ENCODE results near the gene RTBDN.

The RTBDN gene

DNA sequence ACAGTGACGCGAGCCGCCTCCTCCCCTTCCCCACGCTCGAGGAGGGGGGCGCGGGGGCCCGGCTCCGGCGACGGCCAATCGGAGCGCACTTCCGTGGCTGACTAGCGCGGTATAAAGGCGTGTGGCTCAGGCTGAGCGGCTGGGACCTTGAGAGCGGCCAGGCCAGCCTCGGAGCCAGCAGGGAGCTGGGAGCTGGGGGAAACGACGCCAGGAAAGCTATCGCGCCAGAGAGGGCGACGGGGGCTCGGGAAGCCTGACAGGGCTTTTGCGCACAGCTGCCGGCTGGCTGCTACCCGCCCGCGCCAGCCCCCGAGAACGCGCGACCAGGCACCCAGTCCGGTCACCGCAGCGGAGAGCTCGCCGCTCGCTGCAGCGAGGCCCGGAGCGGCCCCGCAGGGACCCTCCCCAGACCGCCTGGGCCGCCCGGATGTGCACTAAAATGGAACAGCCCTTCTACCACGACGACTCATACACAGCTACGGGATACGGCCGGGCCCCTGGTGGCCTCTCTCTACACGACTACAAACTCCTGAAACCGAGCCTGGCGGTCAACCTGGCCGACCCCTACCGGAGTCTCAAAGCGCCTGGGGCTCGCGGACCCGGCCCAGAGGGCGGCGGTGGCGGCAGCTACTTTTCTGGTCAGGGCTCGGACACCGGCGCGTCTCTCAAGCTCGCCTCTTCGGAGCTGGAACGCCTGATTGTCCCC, 42.9 kb downstream of the RTBDN start, which contains the start of gene JUNB:
JUNB (plus strand) TSS at position 142 of the 706 bp plus-strand sequence; CDS start at position 428, 286 bp downstream.
- peak; percentile 96 for DNase-seq

DNA sequence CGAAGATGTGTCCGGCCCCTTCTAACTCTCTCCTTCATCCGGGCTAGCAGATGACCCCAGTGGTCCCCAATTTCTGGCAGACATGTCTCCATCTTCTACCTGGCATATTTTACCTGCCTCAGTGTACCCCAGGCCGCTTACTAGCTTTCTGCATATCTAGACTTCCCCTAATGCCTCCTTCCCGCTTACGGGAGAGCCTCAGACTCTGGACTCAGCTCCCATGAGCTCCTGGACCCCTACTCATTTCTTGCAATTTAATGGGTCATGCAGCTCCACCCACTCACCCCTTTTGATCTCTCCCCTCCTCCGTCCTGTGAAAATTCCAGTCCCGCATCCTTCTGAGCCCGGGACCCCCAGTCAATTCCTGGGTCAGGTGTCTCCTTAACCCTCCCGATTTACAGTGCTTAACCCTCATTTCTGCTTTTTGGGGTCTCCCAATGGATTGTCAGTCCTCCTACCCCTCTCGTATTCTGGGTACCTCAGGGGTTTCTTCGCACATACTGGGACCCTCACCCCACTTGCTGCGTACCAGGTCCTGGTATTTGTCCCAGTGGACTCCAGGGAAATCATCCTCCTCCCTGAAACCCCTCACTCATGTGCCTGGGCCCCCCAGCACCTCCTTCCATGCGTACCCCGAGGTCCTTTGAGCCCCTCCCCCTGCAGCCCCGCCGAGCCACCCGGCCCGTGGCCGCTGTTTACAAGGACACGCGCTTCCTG, 43.6 kb downstream of the RTBDN start:
- DNase-seq: peak; percentile 13

DNA sequence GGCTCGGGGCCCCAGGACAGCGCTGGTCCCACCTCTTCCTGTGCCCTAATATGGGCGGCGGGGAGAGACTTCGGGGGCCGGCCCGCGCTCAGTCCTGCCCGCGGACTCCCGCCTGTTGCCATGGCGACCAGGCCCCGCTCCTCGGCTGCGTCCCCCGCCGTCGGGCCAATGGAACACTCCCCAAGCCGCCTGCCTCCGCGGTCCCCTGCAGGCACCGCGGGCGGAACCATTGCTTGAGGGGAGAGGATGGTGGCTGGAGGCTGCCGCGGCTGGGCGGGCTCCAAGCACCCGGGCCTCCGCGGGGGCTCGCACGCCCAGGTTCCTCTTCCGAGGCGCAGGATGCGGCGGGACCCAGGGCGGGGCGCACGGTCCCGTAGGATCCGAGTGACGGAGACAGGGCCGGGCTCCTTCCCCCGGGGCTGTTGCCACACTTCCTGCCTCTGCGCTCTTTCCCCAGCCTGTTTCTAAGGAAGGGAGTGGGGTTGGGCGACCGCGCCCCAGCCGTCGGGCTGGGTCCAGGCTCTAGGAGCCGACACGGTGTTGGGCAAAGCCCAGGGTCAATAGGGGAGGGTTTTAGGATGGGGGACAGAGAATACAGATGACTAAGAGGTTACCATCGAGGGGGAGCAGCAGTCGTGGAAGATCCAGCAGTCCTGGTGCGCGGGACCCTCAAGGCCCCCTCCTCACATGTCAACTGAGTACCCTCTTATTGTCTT, 44.3 kb downstream of the RTBDN start:
- peak; percentile 98 for DNase-seq

DNA sequence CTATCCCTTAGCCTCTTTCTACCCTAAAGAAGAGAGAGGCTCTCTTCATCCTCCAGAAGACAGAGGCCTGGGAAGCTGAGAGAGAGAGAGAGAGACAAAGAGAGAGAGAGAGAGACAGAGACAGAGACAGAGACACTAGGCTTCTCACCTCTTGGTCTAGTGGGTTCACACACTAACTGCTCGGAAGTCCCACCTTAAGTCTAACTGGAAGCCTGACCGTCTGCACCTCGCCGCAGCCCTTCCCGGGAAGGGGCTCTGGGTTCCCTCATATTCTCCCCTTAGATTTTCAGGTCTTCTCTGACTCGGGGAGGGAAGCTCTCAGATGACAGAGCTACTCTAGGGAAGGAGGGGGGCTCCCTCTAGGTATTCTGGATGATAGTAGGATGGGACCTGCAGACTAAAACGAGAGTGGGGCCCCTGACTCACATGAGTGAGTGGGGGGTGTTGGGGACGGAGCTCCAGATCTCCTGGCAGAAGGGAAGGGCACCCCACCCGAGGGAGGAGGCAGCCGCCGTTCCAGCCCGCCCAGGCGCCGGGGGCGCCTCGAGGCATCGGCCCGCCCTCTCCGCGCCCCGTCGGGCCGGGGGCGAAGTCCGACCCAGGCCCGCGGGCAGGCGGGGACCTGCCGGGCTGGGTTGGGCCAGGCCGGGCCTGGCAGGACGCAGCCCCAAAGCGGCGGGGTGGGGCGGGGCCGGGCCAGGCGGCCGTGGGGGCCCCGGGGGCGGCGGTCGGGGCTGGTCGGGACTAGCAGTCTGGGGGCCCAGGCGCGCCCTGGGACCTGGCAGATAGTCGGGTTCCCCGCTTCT, 45.1 kb downstream of the RTBDN start:
- peak; percentile 57 for DNase-seq

DNA sequence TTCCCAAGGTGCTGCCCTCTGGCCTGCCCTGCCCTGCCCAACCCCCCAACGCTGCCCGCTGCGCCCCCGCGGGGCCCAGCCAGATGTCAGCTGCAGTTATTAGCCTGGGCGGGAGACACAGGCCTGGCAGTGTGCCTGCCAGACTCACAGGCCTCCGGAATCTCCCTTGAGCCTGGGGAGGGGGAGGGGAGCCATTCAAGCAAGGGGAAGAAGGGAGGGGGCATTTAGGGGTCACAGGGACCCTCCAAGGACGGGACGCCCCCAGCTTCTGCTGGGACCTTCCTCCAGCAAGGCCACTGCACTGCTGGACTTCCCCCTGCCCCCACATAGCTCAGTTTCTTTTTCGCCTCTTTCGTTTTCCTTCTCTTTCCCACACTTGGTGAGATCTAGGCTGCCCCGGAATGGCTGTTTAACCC, 45.7 kb downstream of the RTBDN start:
- DNase-seq: peak; percentile 93

DNA sequence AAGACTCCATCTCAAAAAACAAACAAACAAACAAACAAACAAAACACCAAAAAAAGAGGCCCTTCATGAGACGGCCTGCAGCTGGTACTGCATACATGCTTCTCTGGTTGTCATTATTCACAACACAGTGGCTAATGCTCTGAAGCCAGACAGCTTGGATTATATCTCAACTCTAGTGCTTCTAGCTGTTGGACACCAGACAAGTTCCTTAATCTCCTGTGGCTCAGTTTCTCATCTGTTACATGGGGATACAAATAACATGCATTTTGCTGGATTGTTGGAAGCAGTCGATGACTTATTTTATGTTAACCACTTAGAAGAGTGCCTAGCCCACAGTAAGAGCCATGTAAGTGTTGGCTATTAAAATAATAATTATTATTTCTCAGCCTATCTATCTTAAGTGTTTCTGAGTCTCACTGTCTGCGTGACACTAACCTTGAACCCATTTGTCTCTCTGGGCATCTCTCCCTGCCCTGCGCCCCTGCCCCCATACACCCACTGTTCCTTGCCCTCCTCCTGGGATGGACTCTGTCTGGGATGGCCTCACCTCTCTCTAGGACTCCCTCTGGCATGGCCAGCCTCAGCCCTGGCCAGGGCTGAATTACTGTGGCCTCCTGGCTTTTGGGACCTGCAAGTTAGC, 46.2 kb downstream of the RTBDN start:
- peak; percentile 65 for DNase-seq

DNA sequence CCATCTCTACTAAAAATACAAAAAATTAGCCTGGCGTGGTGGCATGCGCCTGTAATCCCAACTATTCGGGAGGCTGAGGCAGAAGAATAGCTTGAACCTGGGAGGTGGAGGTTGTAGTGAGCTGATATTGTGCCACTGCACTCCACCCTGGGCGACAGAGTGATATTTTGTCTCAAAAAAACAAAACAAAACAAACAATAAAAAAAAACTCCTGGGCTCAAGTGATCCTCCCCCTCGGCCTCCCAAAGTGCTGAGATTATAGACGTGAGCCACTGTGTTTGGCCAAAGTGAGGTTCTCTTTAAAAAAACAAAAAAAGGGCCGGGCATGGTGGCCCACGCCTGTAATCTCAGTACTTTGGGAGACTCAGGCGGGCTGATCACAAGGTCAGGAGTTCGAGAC, 46.9 kb downstream of the RTBDN start:
- DNase-seq: no peak

DNA sequence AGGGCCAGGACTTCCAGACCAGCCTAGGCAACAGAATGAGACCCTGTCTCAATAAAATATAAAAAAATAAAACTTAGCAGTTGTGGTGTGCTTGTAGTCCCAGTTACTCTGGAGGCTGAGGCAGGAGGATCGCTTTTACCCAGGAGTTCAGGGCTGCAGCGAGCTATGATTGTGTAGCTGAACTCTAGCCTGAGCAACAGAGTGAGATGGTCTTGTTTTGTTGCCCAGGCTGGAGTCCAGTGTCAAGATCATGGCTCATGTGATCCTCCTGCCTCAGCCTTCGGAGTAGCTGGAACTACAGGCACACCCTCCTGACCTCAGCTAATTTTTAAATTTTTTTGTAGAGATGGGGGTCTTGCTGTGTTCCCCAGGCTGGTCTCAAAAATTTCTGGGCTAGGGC, 47.4 kb downstream of the RTBDN start:
- peak; percentile 26 for DNase-seq

DNA sequence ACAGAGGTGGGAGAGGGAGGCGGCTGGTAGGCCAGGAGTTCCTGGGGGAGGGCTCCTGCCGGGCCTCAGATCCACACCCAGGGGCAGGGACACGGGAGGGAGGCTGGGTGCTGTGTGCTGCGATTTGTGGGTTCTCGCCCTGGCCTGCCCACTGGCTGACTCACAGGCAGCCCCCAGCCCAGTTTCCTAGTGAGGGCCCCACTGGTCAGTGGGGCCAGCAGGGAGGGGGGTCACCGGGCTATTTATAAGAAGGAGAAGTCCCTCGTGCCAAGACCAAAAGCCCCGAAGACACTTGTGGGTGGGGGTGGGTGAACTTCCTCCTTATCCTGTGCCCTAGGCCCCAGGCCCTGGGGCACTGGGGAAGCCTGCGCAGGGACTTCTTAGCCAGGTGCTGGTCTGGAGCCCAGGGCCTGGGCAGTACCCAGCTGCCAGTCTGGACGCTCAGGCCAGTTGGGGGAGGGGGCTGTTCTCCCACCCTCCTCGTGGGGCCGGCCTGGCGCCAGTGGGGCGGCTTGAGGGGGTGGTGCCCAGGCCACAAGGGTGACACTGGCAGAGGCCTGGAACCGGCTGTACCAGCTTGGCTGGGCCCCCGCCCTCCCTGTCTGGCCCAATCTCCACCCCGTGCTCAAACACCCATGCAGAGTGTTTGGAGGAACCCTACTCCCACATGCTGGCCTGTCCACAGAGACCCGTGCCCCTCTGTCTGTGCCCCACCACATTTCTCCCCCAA, 48.1 kb downstream of the RTBDN start:
- peak; percentile 62 for DNase-seq

DNA sequence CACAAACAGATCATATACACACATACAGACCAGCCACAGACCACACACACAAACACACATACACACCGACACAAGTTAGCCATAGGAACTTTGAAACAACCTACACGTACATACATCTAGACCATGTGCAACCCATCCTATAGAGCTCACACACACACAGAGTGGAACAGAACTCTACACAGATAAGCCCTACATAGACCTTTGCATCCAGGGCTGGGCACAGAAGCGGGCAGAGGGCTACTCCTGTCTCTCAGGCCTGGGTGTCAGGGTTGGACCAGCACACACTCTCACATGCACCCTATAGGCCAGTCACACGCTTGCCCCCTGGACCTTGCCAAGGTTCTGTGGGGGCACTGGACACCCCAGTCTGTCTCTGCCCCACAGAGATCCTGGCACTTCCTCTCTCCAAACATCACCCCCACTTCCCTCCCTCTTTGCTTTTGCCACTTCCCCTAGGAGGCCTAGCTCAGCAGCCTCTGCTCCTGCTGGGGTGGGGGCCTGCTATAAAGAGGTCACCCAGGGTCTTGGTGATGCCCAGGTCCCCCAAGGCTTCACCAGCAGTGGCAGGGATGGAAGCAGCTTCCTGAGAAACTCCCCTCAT, 48.8 kb downstream of the RTBDN start:
- peak; percentile 69 for DNase-seq

DNA sequence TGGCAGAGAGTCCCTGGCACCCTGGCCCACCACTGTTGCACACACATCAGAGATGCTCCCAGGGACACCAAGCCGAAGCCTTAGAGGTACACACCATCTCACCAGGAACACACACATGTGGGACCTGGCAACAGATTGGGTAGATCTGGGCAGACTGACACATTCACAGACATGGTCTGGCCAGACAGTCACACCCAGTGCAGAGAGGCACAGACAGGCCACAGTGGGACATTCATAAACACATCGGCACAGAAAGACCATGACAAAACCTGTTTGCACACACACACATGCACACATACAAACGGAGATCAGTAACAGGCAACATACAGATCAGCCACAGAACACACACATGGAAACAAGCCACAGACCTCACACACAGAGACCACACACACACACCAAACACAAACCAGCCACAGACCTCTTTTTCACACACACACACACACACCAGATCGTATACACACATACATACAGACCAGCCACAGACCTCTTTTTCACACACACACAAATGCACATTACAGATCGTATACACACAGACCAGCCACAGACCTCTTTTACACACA, 49.4 kb downstream of the RTBDN start:
- no peak for DNase-seq

DNA sequence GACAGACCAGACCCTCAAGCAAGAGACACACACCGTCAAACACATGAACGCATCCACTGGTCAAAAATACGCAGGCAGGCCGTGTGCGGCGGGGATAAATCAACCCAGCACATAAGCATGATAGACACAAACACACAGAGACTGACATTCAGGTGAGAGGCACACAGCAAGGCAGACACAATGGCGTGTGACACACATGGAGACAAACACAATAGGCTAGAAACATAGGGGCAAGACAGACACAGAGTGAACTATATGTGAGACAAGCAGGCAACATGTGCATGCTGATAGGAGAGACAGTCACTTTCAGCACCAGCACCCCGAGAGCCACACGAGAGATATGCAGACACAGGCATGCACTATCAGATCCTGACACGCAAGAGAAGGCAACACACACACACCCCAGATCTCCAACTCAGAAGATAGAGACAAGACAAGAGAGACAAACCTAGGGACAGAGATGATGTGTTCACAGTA, 49.9 kb downstream of the RTBDN start:
- peak; percentile 98 for DNase-seq

DNA sequence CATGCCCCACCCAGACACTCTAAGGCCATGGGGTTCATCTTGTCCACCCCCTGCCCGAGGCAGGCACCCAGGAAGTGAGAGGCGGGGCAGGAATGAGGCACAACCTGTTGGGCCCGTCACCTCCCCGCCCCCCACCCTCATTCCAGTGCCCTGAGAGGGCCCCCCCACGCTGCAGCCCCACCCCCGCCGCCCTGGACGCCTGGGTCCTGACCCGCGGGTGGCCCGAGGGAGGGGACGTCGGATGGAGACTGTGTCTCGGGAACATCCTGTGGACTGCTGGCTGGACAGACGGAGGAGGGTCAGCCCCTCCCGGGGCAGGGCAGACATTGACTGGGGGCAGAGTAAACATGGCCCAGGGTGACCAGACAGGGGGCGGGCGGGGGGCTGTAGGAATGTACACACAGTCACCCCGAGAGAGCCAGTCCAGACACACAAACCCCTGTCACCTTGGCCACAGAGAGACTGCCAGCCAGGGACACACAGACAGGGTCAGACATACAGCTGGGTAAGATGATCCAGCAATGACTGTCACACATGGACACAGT, 50.5 kb downstream of the RTBDN start:
- DNase-seq: no peak

DNA sequence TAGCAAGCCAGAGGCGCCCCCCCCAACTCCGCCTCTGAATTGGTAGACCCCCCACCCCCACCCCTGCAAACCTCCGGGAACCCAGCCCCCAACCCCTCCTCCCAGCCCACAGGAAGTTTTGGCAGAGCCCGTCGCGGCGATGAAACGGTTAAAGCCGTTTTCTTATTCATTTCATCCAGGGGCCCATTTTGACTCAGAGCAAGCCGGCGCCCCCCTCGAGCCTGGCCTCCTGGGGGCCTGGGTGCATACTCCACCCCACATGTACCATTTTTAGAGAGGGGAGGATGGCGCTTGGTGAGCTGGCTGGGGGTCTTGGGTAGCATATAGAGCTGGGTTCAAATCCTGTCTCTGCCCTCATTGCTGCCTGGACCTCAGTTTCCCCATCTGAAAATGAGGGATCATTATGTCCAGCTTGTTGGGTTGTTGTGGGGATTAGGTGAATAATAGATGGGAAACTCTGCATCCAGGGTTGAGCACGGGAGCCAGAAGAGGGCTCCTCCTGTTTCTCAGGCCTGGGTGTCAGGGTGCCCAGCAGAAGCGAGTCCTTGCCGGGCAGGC, 51.0 kb downstream of the RTBDN start:
- DNase-seq: peak; percentile 24

DNA sequence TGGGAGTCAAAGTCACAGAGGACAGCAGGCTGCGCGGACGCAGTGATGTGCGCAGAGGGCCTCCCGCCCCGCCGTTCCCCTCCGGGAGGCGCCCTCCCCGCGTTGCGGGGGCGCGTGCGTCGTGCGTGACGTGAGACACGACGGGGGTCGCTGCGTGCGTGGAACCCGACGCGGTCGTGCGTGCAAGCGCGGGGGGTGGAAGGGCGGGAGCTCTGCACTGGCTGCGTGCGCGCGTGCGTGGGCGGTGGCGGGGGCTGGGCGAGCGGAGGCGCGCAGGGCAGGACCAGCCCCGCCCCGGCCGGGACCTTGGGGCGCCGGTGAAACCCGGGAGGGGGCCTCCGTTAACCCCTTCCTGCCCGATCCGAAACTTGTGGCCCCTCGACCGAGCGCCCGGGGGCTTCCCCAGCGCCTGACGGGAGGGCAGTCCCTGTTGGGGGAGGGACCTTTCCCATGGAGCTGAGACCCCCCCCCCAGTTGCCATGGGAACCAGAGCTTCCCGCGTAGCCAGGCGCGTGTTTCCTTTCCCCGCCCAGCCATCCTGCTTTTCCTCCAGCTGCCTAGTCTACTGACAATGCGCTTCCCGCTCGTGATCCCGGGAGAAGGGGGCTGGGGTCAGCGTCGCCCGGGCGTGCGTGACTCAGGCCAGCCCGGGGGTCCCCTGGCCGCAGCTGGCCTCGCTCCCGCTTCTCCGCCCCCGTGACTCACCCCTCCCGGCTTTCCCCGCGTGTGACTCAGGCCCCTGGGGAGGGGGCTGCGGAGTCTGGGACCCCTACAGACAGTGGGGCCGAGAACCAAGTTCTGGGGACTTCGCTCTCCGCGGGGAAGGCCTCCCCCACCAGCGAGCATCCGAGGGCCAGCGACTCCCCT, 51.7 kb downstream of the RTBDN start:
- peak; percentile 75 for DNase-seq

DNA sequence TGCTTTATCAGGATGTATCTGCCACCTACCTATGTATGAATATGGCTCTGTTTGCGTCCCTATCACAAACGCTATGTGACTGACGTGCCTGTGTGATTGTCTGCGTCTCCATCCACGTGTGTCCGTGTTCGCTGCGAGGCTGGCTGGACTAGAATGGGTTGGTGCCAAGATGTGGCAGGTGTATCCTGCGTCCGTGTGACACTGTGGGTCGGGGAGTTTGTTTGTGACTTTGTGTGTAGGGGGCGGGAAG, 52.3 kb downstream of the RTBDN start:
- no peak for DNase-seq

DNA sequence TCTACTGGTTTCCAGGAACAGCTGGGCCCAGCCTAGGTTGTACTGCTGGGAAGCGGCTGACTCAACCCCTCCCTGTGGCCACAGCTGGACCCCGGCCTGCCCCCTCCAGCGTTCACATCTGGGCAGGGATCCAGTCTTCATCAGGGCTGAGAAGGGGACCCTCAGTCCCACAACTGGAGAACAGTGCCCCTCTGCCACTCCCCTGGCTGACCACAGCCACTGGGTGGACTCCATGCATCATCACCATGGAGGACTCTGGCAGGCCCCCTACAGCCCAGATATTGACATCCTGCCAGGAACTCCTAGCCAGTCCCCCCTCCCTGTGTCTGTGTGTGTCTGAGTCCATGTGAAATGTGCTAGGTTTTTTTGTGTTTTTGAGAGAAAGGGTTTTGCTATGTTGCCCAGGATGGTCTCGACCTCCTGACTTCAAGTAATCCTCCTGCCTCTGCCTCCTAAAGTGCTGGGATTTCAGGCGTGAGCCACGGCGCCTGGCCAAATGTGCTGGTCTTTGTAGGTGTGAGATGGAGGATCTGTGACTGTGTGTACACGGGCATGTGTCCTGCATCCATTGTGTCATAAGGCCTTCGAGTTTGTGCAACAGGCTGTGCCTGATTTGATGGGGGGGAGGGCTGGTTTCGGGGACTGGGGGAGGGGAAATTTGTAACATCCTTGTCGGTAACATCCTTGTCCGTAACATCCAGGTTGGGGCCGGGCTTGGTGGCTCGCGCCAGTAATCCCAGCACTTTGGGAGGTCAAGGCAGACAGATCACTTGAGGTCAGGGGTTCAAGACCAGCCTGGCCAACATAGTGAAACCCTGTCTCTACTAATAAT, 55.0 kb downstream of the RTBDN start:
- DNase-seq: peak; percentile 64

DNA sequence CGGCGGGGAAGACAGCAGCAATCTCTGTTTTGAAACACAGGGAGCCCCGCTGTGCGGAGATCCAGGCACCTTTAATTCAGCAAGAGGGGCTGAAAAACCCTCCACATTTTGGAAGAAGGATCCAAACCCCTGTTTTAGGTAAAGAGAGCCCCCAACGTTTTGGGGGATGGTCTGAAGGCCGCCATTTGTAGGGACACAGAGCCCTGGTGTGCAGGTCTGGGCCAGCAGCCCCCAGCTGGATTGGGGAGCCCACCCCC, 55.5 kb downstream of the RTBDN start:
- no peak for DNase-seq

Data from hematopoietic multipotent progenitor cell treated with erythropoietin and hydrocortisone succinate and interleukin-3 and kit ligand, for 8 days (in vitro differentiated cells).